Gastroesophageal sphincter (tissue), 3 donors: Measurements from ENCODE around the gene TRMT10A.

ENCODE experiments used
- EP300 ChIP-seq: sonication (generic); formaldehyde crosslinking; IDR thresholded peaks from one replicate; pipeline ENCODE4 v1.6.1; 2017; ENCODE audit warnings: antibody characterized with exemption, mild to moderate bottlenecking
- POLR2AphosphoS5 ChIP-seq: sonication (generic); formaldehyde crosslinking; IDR thresholded peaks from one replicate; pipeline ENCODE4 v1.6.1; 2017; ENCODE audit warnings: antibody characterized with exemption
- TF ChIP-seq, protein P1 (sequence below), 4 experiments: fragments of 200-600 bp in 2 of 4; fragments of 450-650 bp in 2 of 4; sonication (generic) in 1 of 4; IDR thresholded peaks; one replicate each; pipeline ENCODE4 v1.5.1; 2017 to 2019; ENCODE audit warnings: antibody characterized with exemption in 4 of 4, mild to moderate bottlenecking in 2 of 4, moderate library complexity in 2 of 4

DNA sequence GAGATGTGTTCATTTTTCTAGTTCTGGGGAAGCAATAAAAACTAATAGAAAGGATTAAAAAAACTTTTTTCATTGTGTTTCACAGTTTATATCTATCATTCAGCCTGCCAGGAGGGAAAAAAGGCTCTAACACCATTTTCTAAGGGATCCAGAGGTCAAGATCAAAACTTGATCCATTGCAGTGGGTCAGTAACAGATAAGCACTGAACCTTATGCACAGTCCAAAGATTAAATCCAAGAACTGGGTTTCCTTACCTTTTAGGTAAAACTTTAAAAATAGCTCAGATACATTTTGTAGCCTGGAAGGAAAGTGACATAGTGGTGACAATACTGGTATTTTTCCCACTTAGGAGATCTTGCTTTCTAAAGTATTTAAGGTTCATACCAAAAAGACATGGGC, 23.5 kb upstream of the TRMT10A start:
- TF ChIP-seq, protein P1, sequence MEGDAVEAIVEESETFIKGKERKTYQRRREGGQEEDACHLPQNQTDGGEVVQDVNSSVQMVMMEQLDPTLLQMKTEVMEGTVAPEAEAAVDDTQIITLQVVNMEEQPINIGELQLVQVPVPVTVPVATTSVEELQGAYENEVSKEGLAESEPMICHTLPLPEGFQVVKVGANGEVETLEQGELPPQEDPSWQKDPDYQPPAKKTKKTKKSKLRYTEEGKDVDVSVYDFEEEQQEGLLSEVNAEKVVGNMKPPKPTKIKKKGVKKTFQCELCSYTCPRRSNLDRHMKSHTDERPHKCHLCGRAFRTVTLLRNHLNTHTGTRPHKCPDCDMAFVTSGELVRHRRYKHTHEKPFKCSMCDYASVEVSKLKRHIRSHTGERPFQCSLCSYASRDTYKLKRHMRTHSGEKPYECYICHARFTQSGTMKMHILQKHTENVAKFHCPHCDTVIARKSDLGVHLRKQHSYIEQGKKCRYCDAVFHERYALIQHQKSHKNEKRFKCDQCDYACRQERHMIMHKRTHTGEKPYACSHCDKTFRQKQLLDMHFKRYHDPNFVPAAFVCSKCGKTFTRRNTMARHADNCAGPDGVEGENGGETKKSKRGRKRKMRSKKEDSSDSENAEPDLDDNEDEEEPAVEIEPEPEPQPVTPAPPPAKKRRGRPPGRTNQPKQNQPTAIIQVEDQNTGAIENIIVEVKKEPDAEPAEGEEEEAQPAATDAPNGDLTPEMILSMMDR (IDR thresholded peaks at IDR 0.05), result no peak
- TF ChIP-seq POLR2AphosphoS5 (no peak), EP300 (no peak)
